ENCODE measurements around the gene SHC1. TPM values are rescaled to one million over a fixed set of nuclear protein-coding genes. Genes with fewer than 3 reads are reported as not detected.

Gene SHC1
- total and polyA plus RNA-seq, 7 donors, result 33.2 to 87.2 (median 67.3) TPM

- no peaks in the 10 kb centered on the region for H3K9me3 ChIP-seq
- whole genome bisulfite sequencing, 3 donors, result 0 to 1% (median 0%) methylated on average over 30 of the region's 30 CpGs
- peaks cover 3 to 11% of the 10 kb centered on the region in 2 donors for H3K36me3 ChIP-seq (ENCODE audit: insufficient read depth in 1 of 2, low read depth in 1 of 2)
- peak overlapping the region; percentile 99 for H3K27ac ChIP-seq
- H3K4me3 ChIP-seq, result peak overlapping the region; percentile 84
- TF ChIP-seq CTCF (IDR thresholded peaks at IDR 0.05), result no peak
- DNase-seq, result peak; percentile 95 to 96
- H3K4me1 ChIP-seq, result peaks cover 45% of the 10 kb centered on the region
- intact Hi-C loops (cut with DNase I), result loop anchor here (2.0 to 5.0 kb wide), 3 partner anchors 28 to 107 kb away; partner anchors contain the start of gene ZBTB7B (in 1 of the 2)
- peak; percentile 33 to 54 (median 42) for ATAC-seq
- H3K27me3 ChIP-seq (ENCODE audit: insufficient read depth in 3 of 3, low read length in 2 of 3), result no peaks in the 10 kb centered on the region
Observed at GRCh38 chr1:154974808-154975408, 4.4 kb upstream of the SHC1 start.

- Histone ChIP-seq H3K36me3 (ENCODE audit: insufficient read depth in 1 of 2, low read depth in 1 of 2) (peaks cover 0 to 11% of the 10 kb centered on the region in 2 donors), H3K4me1 (peaks cover 49% of the 10 kb centered on the region), H3K27ac (peak within 1 kb of the TSS; percentile 99), H3K9me3 (no peaks in the 10 kb centered on the region), H3K4me3 (peak within 1 kb of the TSS; percentile 84), H3K27me3 (ENCODE audit: insufficient read depth in 3 of 3, low read length in 2 of 3) (no peaks in the 10 kb centered on the region)
- DNase-seq (peak; percentile 97 to 98), ATAC-seq (peak; percentile 86 to 89 (median 86))
- WGBS, 3 donors, result 0% methylated on average over 47 of the region's 47 CpGs
- TF ChIP-seq CTCF (IDR thresholded peaks at IDR 0.05), result no peak
- intact Hi-C loops (cut with DNase I), result loop anchor here (2.0 to 5.0 kb wide), 3 partner anchors 29 to 108 kb away; partner anchors contain the start of gene ZBTB7B (in 1 of the 2)
Observed at GRCh38 chr1:154974102-154974807, 3.7 kb upstream of the SHC1 start, which contains the start of gene CKS1B. Gene CKS1B, plus strand, starts transcription at chr1:154974681. Its CDS starts 65 bp downstream, at chr1:154974746.

GRCh38 chr1:154973344-154974101, 3.0 kb upstream of the SHC1 start:
- ATAC-seq (peak; percentile 62 to 72 (median 65)), DNase-seq (peak; percentile 98)
- WGBS, 3 donors, result 3 to 9% (median 6%) methylated on average over 31 to 37 of the region's 37 CpGs
- peak overlapping the region; percentile 99 for H3K27ac ChIP-seq
- H3K36me3 ChIP-seq (ENCODE audit: insufficient read depth in 1 of 2, low read depth in 1 of 2), result peaks cover 0 to 12% of the 10 kb centered on the region in 2 donors
- H3K4me1 ChIP-seq, result peaks cover 49% of the 10 kb centered on the region
- no peaks in the 10 kb centered on the region for H3K9me3 ChIP-seq
- no peak for TF ChIP-seq CTCF (IDR thresholded peaks at IDR 0.05)
- intact Hi-C loops (cut with DNase I), result loop anchor here (2.0 to 5.0 kb wide), 3 partner anchors 29 to 109 kb away; partner anchors contain the start of gene ZBTB7B (in 1 of the 2)
- peak overlapping the region; percentile 84 for H3K4me3 ChIP-seq
- H3K27me3 ChIP-seq (ENCODE audit: insufficient read depth in 3 of 3, low read length in 2 of 3), result no peaks in the 10 kb centered on the region

GRCh38 chr1:154972517-154973343, 2.2 kb upstream of the SHC1 start:
- intact Hi-C loops (cut with DNase I), result loop anchor here (5.0 kb wide), 2 partner anchors 40 to 110 kb away; no protein-coding TSS in a partner anchor
- TF ChIP-seq CTCF (IDR thresholded peaks at IDR 0.05), result no peak

More at GRCh38 chr1:154972517-154973343, 2.2 kb upstream of the SHC1 start:
- Histone ChIP-seq H3K27ac (peak overlapping the region; percentile 99), H3K4me1 (peaks cover 50% of the 10 kb centered on the region), H3K27me3 (ENCODE audit: insufficient read depth in 3 of 3, low read length in 2 of 3) (no peaks in the 10 kb centered on the region), H3K36me3 (ENCODE audit: insufficient read depth in 1 of 2, low read depth in 1 of 2) (peaks cover 0 to 16% of the 10 kb centered on the region in 2 donors), H3K4me3 (peak overlapping the region; percentile 84), H3K9me3 (no peaks in the 10 kb centered on the region)
- WGBS, 3 donors, result 23 to 34% (median 25%) methylated on average over 18 of the region's 18 CpGs
- ATAC-seq (peak in 3 of 4 donors; percentile 9 to 23 (median 10)), DNase-seq (peak; percentile 68 to 74)

Data from psoas muscle (tissue), 8 donors.